ENCODE measurements around the gene CALM1.

DNA sequence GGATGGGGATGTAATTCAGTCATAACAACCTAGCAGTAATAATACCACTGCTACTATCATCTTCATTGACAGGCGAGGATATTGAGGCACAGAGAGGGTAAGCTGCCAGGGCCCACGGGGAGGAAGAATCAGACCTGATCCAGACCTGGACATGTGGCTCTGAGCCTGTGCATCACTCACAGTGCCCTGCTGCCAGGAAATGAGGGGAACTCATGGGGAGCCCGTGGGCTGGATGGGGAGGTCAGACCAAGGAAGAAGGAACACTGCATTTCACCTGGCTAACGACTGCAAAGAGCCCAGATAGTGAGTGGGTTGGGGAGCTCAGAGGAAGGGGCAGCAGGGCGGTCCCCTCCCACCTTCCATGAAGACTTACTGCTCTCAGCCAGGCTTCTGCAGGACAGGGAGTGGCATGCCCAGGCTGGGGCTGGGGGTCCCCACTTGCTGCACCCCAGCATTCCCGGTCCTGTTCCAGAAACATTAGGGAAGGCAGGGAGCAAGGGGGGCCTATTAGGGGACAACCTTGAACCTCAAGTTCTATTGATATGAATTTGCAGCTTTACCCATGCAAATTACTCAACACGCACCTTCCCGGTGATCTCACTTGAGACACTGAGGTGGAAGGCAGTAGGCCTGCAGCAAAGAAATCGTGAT, 37.7 kb downstream of the CALM1 start:
- no peak for TF ChIP-seq EZH2 (IDR thresholded peaks at IDR 0.05)
- TF ChIP-seq POLR2AphosphoS5 (IDR thresholded peaks at IDR 0.05; ENCODE audit: borderline replicate concordance, low read depth, low read length): no peak
- TF ChIP-seq FOXP2 (optimal IDR thresholded peaks at IDR 0.05; ENCODE audit: control extremely low read depth, extremely low read length, insufficient read depth): no peak
